ENCODE results near the gene EHMT1. TPM values are rescaled to one million over a fixed set of nuclear protein-coding genes. Genes with fewer than 3 reads are reported as not detected.

Gene EHMT1
- total RNA-seq, 1 experiment from 2014 or later: 112 TPM

DNA sequence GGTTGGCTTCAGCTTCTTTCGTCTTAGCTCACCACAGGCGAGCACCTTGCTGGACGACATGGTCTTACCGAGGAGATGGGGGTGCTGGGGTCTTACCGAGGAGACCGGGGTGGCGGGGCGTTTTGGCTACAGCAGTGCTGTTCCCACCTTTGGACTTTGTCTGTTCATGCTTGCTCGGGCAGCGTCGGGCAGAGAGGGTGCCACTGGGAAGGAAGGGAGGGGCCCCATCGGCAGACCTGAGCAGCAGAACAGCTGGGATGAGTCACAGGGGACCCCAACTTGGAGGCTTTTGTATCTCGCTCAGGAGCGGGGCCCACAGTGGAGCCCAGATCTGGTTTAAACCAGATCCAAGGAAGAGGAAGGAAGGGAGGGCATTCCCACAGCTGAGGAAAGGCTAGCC, 152.8 kb downstream of the EHMT1 start:
- no peak overlapping the region for H4K91ac ChIP-seq (ENCODE audit: insufficient read length, low read depth, low read length)
- H3K36me3 Mint-ChIP-seq (ENCODE audit: insufficient read depth in 1 of 3, low read depth in 3 of 3): peaks cover 45 to 62% (median 58%) of the 10 kb centered on the region in 3 experiments
- H3K14ac ChIP-seq (ENCODE audit: insufficient read depth, low read length): no peak overlapping the region
- no peaks in the 10 kb centered on the region for H4K20me1 ChIP-seq (ENCODE audit: control insufficient read depth, insufficient read depth, insufficient read length)
- H3K23me2 ChIP-seq (ENCODE audit: insufficient read length, low read depth, low read length, poor library complexity, severe bottlenecking): no peaks in the 10 kb centered on the region
- no peak overlapping the region for H3K4me2 ChIP-seq (ENCODE audit: insufficient read depth, insufficient read length, low read length)
- peaks cover 7% of the 10 kb centered on the region for H3K79me1 ChIP-seq (ENCODE audit: insufficient read depth, low read depth, low read length, poor library complexity, severe bottlenecking)
- no peaks in the 10 kb centered on the region for H3K4me1 ChIP-seq (ENCODE audit: insufficient read depth, low read length)
- no peak overlapping the region for H2AFZ ChIP-seq (ENCODE audit: low read length)
- no peak overlapping the region for H2BK5ac ChIP-seq (ENCODE audit: insufficient read length, low read length)
- H3K79me2 ChIP-seq (ENCODE audit: insufficient read depth, low read length): no peaks in the 10 kb centered on the region
- TF ChIP-seq, protein P1, sequence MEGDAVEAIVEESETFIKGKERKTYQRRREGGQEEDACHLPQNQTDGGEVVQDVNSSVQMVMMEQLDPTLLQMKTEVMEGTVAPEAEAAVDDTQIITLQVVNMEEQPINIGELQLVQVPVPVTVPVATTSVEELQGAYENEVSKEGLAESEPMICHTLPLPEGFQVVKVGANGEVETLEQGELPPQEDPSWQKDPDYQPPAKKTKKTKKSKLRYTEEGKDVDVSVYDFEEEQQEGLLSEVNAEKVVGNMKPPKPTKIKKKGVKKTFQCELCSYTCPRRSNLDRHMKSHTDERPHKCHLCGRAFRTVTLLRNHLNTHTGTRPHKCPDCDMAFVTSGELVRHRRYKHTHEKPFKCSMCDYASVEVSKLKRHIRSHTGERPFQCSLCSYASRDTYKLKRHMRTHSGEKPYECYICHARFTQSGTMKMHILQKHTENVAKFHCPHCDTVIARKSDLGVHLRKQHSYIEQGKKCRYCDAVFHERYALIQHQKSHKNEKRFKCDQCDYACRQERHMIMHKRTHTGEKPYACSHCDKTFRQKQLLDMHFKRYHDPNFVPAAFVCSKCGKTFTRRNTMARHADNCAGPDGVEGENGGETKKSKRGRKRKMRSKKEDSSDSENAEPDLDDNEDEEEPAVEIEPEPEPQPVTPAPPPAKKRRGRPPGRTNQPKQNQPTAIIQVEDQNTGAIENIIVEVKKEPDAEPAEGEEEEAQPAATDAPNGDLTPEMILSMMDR (conservative IDR thresholded peaks at IDR 0.05): no peak
- H3K56ac ChIP-seq (ENCODE audit: insufficient read length, low read depth, low read length): no peak overlapping the region
- no peak overlapping the region for H3K27ac ChIP-seq (ENCODE audit: insufficient read length, low read depth, low read length)
- H3K4me3 Mint-ChIP-seq: no peak overlapping the region
- no peaks in the 10 kb centered on the region for H3K27me3 ChIP-seq (ENCODE audit: insufficient read depth, low read length)
- no peak overlapping the region for H3K9ac ChIP-seq (ENCODE audit: extremely low read depth, insufficient read length, low read length)
- no peak overlapping the region for H2BK15ac ChIP-seq (ENCODE audit: low read depth, low read length)
- peaks cover 6 to 15% of the 10 kb centered on the region in 2 experiments; a peak in 4 of 5 replicates for H3K9me3 Mint-ChIP-seq
- no peak overlapping the region for H4K5ac ChIP-seq (ENCODE audit: insufficient read length, low read depth, low read length)
- no peak overlapping the region for H3K4ac ChIP-seq (ENCODE audit: low read depth, low read length)
- H4K8ac ChIP-seq (replicated peaks; ENCODE audit: insufficient read length, low read depth, low read length): no peak overlapping the region
- DNase-seq: no peak
- no peaks in the 10 kb centered on the region for H3K9me3 ChIP-seq (ENCODE audit: control insufficient read depth, low read depth, low read length)
- H3T11ph ChIP-seq (ENCODE audit: low read length): no peak overlapping the region
- peaks cover 2 to 7% of the 10 kb centered on the region in 2 experiments; a peak in 2 of 4 replicates for H3K4me1 Mint-ChIP-seq
- H2AK5ac ChIP-seq (ENCODE audit: insufficient read length, low read length): no peak overlapping the region
- H2BK12ac ChIP-seq (ENCODE audit: insufficient read length, low read depth, low read length): no peak overlapping the region
- peak overlapping the region; percentile 44 to 84 (median 49); a peak in 4 of 7 replicates for H3K27ac Mint-ChIP-seq
- H2BK20ac ChIP-seq (ENCODE audit: low read depth, low read length, poor library complexity, severe bottlenecking): no peak overlapping the region
- H3K23ac ChIP-seq (ENCODE audit: insufficient read length, low read depth, low read length): no peak overlapping the region
- no peak overlapping the region for H2BK120ac ChIP-seq (ENCODE audit: low read depth, low read length, poor library complexity, severe bottlenecking)
- H3K18ac ChIP-seq (ENCODE audit: insufficient read length, low read depth, low read length): no peak overlapping the region
- H3K27me3 Mint-ChIP-seq (ENCODE audit: low read depth): no peaks in the 10 kb centered on the region
- no CpG with 5 or more reads among the region's 14 CpGs for WGBS (ENCODE audit: extremely low coverage, insufficient read length, low lambda C conversion rate)

Data from H9 (cell line).